Thyroid gland (tissue), 4 donors: ENCODE results near the gene TWSG1.

Experiments
- CTCF ChIP-seq, 6 experiments: fragments of 200-600 bp in 3 of 6; fragments of 450-650 bp in 3 of 6; sonication (generic) in 3 of 6; IDR thresholded peaks; one replicate each; pipeline ENCODE4 v1.5.1; 2016 to 2019; ENCODE audit warnings: antibody characterized with exemption in 6 of 6, mild to moderate bottlenecking in 2 of 6, inconsistent platforms in 1 of 6, moderate library complexity in 1 of 6
- POLR2A ChIP-seq, 2 donors: fragments of 450-650 bp; IDR thresholded peaks; one replicate each; pipeline ENCODE4 v1.6.1; 2017; ENCODE audit warnings: antibody characterized with exemption in 2 of 2, mild to moderate bottlenecking in 2 of 2, moderate library complexity in 1 of 2

DNA sequence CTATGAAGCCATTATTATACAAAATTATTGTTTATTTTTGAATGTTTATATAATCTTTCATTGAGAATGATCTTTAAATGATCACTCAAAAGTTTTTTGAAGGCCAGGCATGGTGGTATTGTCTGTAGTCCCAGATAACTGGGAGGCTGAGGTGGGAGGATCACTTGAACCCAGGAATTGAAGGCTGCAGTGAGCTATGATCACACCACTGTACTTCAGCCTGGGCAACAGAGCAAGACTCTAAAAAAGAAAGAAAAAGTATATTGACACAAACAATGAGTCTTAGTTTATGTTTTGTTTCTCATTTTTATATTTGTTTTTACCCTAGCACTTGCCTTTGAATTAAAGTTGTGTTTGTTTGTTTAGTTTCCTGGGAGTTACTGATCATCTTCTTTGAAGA, 2.3 kb downstream of the TWSG1 start:
- no peak for TF ChIP-seq CTCF (IDR thresholded peaks at IDR 0.05)
- TF ChIP-seq POLR2A (IDR thresholded peaks at IDR 0.05): no peak
